DMS153 treated with DMSO at 0.1 percent for 48 hours (cell line): Measurements from ENCODE around the gene BCL7B.
"Not testable (repeated sequence)": the region's sequence is repeated elsewhere in the genome, so short reads cannot be mapped to it uniquely, and the experiment has no call there.

Experiments
- DNase-seq: peaks from one replicate; lab custom pipeline; 2025; ENCODE audit not compliant: unreplicated experiment; lab: John Stamatoyannopoulos, UW

The BCL7B gene

GRCh38 chr7:73503229-73503628 is 54.3 kb downstream of the BCL7B start:
- no peak for DNase-seq

- no peak for DNase-seq
These were observed 60.9 kb downstream of the BCL7B start for GRCh38 chr7:73496626-73497025.

GRCh38 chr7:73495507-73495906 is 62.0 kb downstream of the BCL7B start:
- DNase-seq: not testable (repeated sequence)

GRCh38 chr7:73489976-73490375 is 67.5 kb downstream of the BCL7B start:
- DNase-seq: no peak

GRCh38 chr7:73487486-73487885 is 70.0 kb downstream of the BCL7B start:
- no peak for DNase-seq
